Body of pancreas (tissue), 4 donors: ENCODE data around the gene ZBED1.

Experiments used
- CTCF ChIP-seq, 7 experiments: fragments of 450-650 bp in 4 of 7; fragments of 200-600 bp in 3 of 7; sonication (generic) in 3 of 7; IDR thresholded peaks; one replicate each; pipeline ENCODE4 v1.5.1; 2016 to 2019; ENCODE audit warnings: antibody characterized with exemption in 7 of 7
- POLR2A ChIP-seq, 3 donors: fragments of 450-650 bp; IDR thresholded peaks; one replicate each; pipeline ENCODE4 v1.6.1; 2016; ENCODE audit warnings: antibody characterized with exemption in 3 of 3, mild to moderate bottlenecking in 2 of 3

GRCh38 chrX:2536974-2537373 is 36.2 kb upstream of the ZBED1 start:
- TF ChIP-seq POLR2A (IDR thresholded peaks at IDR 0.05): no peak
- no peak for TF ChIP-seq CTCF (IDR thresholded peaks at IDR 0.05)
